H1 (cell line): ENCODE measurements around the gene KIF22. TPM values are rescaled to one million over a fixed set of nuclear protein-coding genes. Genes with fewer than 3 reads are reported as not detected.

Experiments used
- CTCF ChIA-PET: fragments of 300-600 bp; sonication (Branson Sonifier 250); formaldehyde crosslinking; loops from one replicate; lab custom pipeline; 2021; ENCODE audit not compliant: partially characterized antibody; lab: Charles Lee
- POLR2A ChIA-PET: fragments of 300-600 bp; sonication (Branson Sonifier 250); formaldehyde crosslinking; loops from one replicate; lab custom pipeline; 2021; ENCODE audit warnings: inconsistent platforms; ENCODE audit not compliant: partially characterized antibody; lab: Charles Lee
- DNase-seq, 2 experiments: peaks; one replicate each; pipeline versions ENCODE4 v3.0.0 to v3.0.0-alpha.2; 2010 to 2022; ENCODE audit warnings: low spot score in 2 of 2, low read depth in 1 of 2, mixed read lengths in 1 of 2
- FAIRE-seq: peaks from 2 replicates; lab custom pipeline; 2011; peaks lifted over from hg19 to GRCh38; lab: Jason Lieb, UNC
- H2AFZ ChIP-seq: 2 replicates; pipeline ENCODE4 v1.8.1; 2012; ENCODE audit warnings: low read length, inconsistent platforms
- H2AK5ac ChIP-seq: 2 replicates; pipeline ENCODE4 v1.6.1; 2013; ENCODE audit warnings: low read depth, low read length
- H2BK120ac ChIP-seq: replicated peaks from 2 replicates; pipeline ENCODE3; 2013; ENCODE audit warnings: low read depth, low read length, inconsistent platforms
- H2BK12ac ChIP-seq: 2 replicates; pipeline ENCODE4 v1.6.1; 2013; ENCODE audit warnings: low read depth, low read length
- H2BK15ac ChIP-seq: 2 replicates; pipeline ENCODE4 v1.6.1; 2013; ENCODE audit warnings: low read length
- H2BK20ac ChIP-seq: 2 replicates; pipeline ENCODE4 v1.6.1; 2013; ENCODE audit warnings: low read length
- H2BK5ac ChIP-seq: 2 replicates; pipeline ENCODE4 v1.6.1; 2013; ENCODE audit warnings: low read depth, low read length
- H3K14ac ChIP-seq: 2 replicates; pipeline ENCODE4 v1.6.1; 2013; ENCODE audit warnings: inconsistent platforms; ENCODE audit not compliant: insufficient read length
- H3K18ac ChIP-seq: 2 replicates; pipeline ENCODE4 v1.6.1; 2013; ENCODE audit warnings: low read length; ENCODE audit errors: extremely low read depth
- H3K23ac ChIP-seq: 2 replicates; pipeline ENCODE4 v1.6.1; 2013; ENCODE audit warnings: inconsistent platforms; ENCODE audit not compliant: insufficient read length
- H3K23me2 ChIP-seq: 2 replicates; pipeline ENCODE4 v1.6.1; 2013; ENCODE audit warnings: low read depth, low read length
- H3K27ac ChIP-seq: 2 replicates; pipeline ENCODE4 v1.6.1; 2011; ENCODE audit warnings: low read depth, low read length, inconsistent platforms
- H3K27me3 ChIP-seq, 4 experiments: replicated peaks in 1 of 4; 1 replicate in 1 of 4; 2 replicates in 3 of 4; pipeline versions ENCODE4 v1.6.1 to v1.8.1; 2011 to 2013; ENCODE audit warnings: low read length in 3 of 4, mild to moderate bottlenecking in 3 of 4, inconsistent platforms in 2 of 4, mixed read lengths in 2 of 4, moderate library complexity in 1 of 4; ENCODE audit not compliant: control insufficient read depth in 3 of 4, insufficient read depth in 3 of 4; ENCODE audit errors: extremely low read depth in 1 of 4
- H3K36me3 ChIP-seq, 4 experiments: 2 replicates each; pipeline versions ENCODE4 v1.6.1 to v1.8.1; 2011 to 2013; ENCODE audit warnings: mild to moderate bottlenecking in 4 of 4, low read length in 3 of 4, moderate library complexity in 2 of 4, control low read depth in 1 of 4, inconsistent platforms in 1 of 4; ENCODE audit not compliant: insufficient read depth in 4 of 4, control insufficient read depth in 2 of 4
- H3K4ac ChIP-seq: replicated peaks from 2 replicates; pipeline ENCODE3; 2013; ENCODE audit warnings: low read length, low read depth, mixed read lengths, inconsistent platforms; ENCODE audit not compliant: insufficient read length
- H3K4me1 ChIP-seq, 4 experiments: replicated peaks in 1 of 4; 1 replicate in 1 of 4; 2 replicates in 3 of 4; pipeline versions ENCODE4 v1.6.1 to v1.8.1; 2011 to 2013; ENCODE audit warnings: low read length in 3 of 4, inconsistent platforms in 2 of 4, mixed read lengths in 1 of 4; ENCODE audit not compliant: insufficient read depth in 4 of 4, control insufficient read depth in 3 of 4
- H3K4me2 ChIP-seq, 2 experiments: 2 replicates each; pipeline versions ENCODE4 v1.6.1 to v1.8.1; 2011 to 2013; ENCODE audit warnings: low read depth in 2 of 2, low read length in 2 of 2, control low read depth in 1 of 2, inconsistent platforms in 1 of 2, mild to moderate bottlenecking in 1 of 2; ENCODE audit not compliant: insufficient read depth in 1 of 2
- H3K4me3 ChIP-seq, 4 experiments: fragments of 200-600, 300-600 bp in 1 of 4; sonication (generic), shearing (Covaris generic), sonication (Bioruptor Twin) in 1 of 4; 2 replicates each; pipeline versions ENCODE4 v1.5.1 to v1.8.1; 2011 to 2016; ENCODE audit warnings: low read length in 4 of 4, low read depth in 3 of 4, control low read depth in 2 of 4, inconsistent platforms in 2 of 4, mild to moderate bottlenecking in 2 of 4, mixed read lengths in 1 of 4, moderate library complexity in 1 of 4; ENCODE audit not compliant: insufficient read depth in 2 of 4; ENCODE audit errors: extremely low read depth in 1 of 4
- H3K56ac ChIP-seq: replicated peaks from 2 replicates; pipeline ENCODE3; 2013; ENCODE audit warnings: low read depth, mild to moderate bottlenecking, mixed read lengths, low read length, inconsistent platforms; ENCODE audit not compliant: insufficient read length
- H3K79me1 ChIP-seq: 2 replicates; pipeline ENCODE4 v1.6.1; 2013; ENCODE audit warnings: low read depth, low read length, control low read depth
- H3K79me2 ChIP-seq, 2 experiments: 2 replicates each; pipeline versions ENCODE4 v1.6.1 to v1.8.1; 2012 to 2013; ENCODE audit warnings: low read length in 2 of 2, mild to moderate bottlenecking in 2 of 2, inconsistent platforms in 1 of 2; ENCODE audit not compliant: insufficient read depth in 2 of 2, control insufficient read depth in 1 of 2
- H3K9ac ChIP-seq, 4 experiments: replicated peaks in 1 of 4; 1 replicate in 1 of 4; 2 replicates in 3 of 4; pipeline versions ENCODE4 v1.6.1 to v1.8.1; 2011 to 2013; ENCODE audit warnings: low read depth in 3 of 4, low read length in 3 of 4, control low read depth in 2 of 4, mild to moderate bottlenecking in 2 of 4, moderate library complexity in 2 of 4, inconsistent platforms in 1 of 4; ENCODE audit errors: extremely low read depth in 1 of 4
- H3K9me3 ChIP-seq, 2 experiments: 2 replicates each; pipeline versions ENCODE4 v1.6.1 to v1.8.1; 2012 to 2013; ENCODE audit warnings: mild to moderate bottlenecking in 2 of 2, moderate library complexity in 2 of 2, control low read depth in 1 of 2, inconsistent platforms in 1 of 2, low read depth in 1 of 2, low read length in 1 of 2, mixed read lengths in 1 of 2; ENCODE audit not compliant: insufficient read depth in 2 of 2
- H4K20me1 ChIP-seq, 2 experiments: replicated peaks in 1 of 2; 2 replicates each; pipeline versions ENCODE3 to v1.8.1; 2011 to 2013; ENCODE audit warnings: inconsistent platforms in 2 of 2, low read length in 2 of 2, mild to moderate bottlenecking in 1 of 2; ENCODE audit not compliant: insufficient read depth in 2 of 2, control insufficient read depth in 1 of 2
- H4K5ac ChIP-seq: 2 replicates; pipeline ENCODE4 v1.6.1; 2013; ENCODE audit warnings: low read length, low read depth, mixed read lengths, inconsistent platforms; ENCODE audit not compliant: insufficient read length
- H4K8ac ChIP-seq: 2 replicates; pipeline ENCODE4 v1.8.0; 2013; ENCODE audit warnings: mild to moderate bottlenecking, moderate library complexity, low read length, inconsistent platforms; ENCODE audit not compliant: insufficient read depth; ENCODE audit errors: extremely low read depth
- H4K91ac ChIP-seq: replicated peaks from 2 replicates; pipeline ENCODE3; 2013; ENCODE audit warnings: low read length, mixed read lengths, inconsistent platforms; ENCODE audit not compliant: insufficient read length
- ATF2 ChIP-seq: IDR thresholded peaks from 2 replicates; pipeline ENCODE4 v1.6.1; 2012; ENCODE audit warnings: low read length, inconsistent platforms
- BACH1 ChIP-seq: IDR thresholded peaks from 2 replicates; pipeline ENCODE4 v1.6.1; 2012; ENCODE audit warnings: low read length, improper control_type of control experiment
- CTBP2 ChIP-seq: IDR thresholded peaks from 2 replicates; pipeline ENCODE4 v1.7.0; 2011; ENCODE audit warnings: borderline replicate concordance, mild to moderate bottlenecking, moderate library complexity, mixed read lengths, low read length; ENCODE audit not compliant: insufficient read depth, insufficient read length
- MAX ChIP-seq: IDR thresholded peaks from 2 replicates; pipeline ENCODE4 v1.6.1; 2012; ENCODE audit warnings: inconsistent platforms
- NRF1 ChIP-seq: IDR thresholded peaks from 2 replicates; pipeline ENCODE4 v1.6.1; 2011; ENCODE audit warnings: mild to moderate bottlenecking, low read depth, low read length, improper control_type of control experiment
- PHF8 ChIP-seq: fragments of 200-600 bp; sonication (generic); conservative IDR thresholded peaks from 2 replicates; pipeline ENCODE4 v1.7.1; 2012; ENCODE audit warnings: low read depth, mild to moderate bottlenecking, inconsistent platforms, low read length, moderate library complexity
- TBP ChIP-seq: IDR thresholded peaks from 2 replicates; pipeline ENCODE4 v1.6.1; 2011; ENCODE audit warnings: low read depth, low read length, improper control_type of control experiment
- ZNF274 ChIP-seq: IDR thresholded peaks from 2 replicates; pipeline ENCODE4 v1.7.0; 2012; ENCODE audit warnings: low read length, borderline replicate concordance; ENCODE audit errors: extremely low read depth
- WGBS, 2 experiments: shearing (Covaris generic) in 1 of 2; methylation state at CpG; one replicate each; pipeline versions ENCODE4 v1.1.6 to v1.1.7; 2013 to 2015; ENCODE audit warnings: low lambda C conversion rate in 2 of 2, mixed read lengths in 2 of 2, inconsistent platforms in 1 of 2, low coverage in 1 of 2, missing lambda C conversion rate in 1 of 2; ENCODE audit not compliant: insufficient replicate concordance in 2 of 2, insufficient coverage in 1 of 2, insufficient read length in 1 of 2; ENCODE audit errors: extremely low coverage in 1 of 2, missing lambda C conversion rate in 1 of 2; 5-methylcytosine and 5-hydroxymethylcytosine counted together
- polyA plus RNA-seq, 7 experiments: library from polyadenylated mRNA; depleted of rRNA in 3 of 7; stranded (reverse) in 5 of 7; unstranded in 2 of 7; fragments of >200 nt in 5 of 7; fragments of 200-250 nt in 2 of 7; gene quantifications; 1 replicate in 5 of 7; 2 replicates in 1 of 7; 4 replicates in 1 of 7; pipeline versions ENCODE4 v1.2.1 to v1.2.3, GENCODE V29; 2011 to 2013; ENCODE audit warnings: missing spikeins in 2 of 7, mixed read lengths in 2 of 7
- total RNA-seq: library from RNA; stranded (reverse); fragmentation: NEBNext Ultra II Directional; extraction: Animal tissue kit (Norgen Biotek cat#: 25700); gene quantifications from 2 replicates; pipeline ENCODE4 v1.2.1, GENCODE V29; 2021

Gene KIF22
- total and polyA plus RNA-seq, 2 of the 8 experiments (the other 6 are each of a cell fraction or from before 2014, with no cell fraction given) = 139 to 142 TPM

GRCh38 chr16:29825145-29826044, 34.8 kb downstream of the KIF22 start:
- H2BK5ac ChIP-seq = peak overlapping the region; percentile 71
- H2BK12ac ChIP-seq = peak overlapping the region; percentile 87; the same call in 1 of the 2 replicates
- no peaks in the 10 kb centered on the region for H4K20me1 ChIP-seq
- POLR2A ChIA-PET = interaction anchor here (0.5 to 16.6 kb wide), 16 partner anchors 8 to 181 kb away, joined by 3 to 167 read pairs (median 4); partner anchors contain the start of gene PAGR1
- H3K23me2 ChIP-seq = no peaks in the 10 kb centered on the region; the same call in none of the 2 replicates
- no peak overlapping the region for H3K14ac ChIP-seq
- FAIRE-seq (no peak), DNase-seq (no peak)
- peak overlapping the region; percentile 57 for H4K5ac ChIP-seq
- H3K4ac ChIP-seq = no peak overlapping the region
- H3K27ac ChIP-seq = no peak overlapping the region; the same call in 1 of the 2 replicates
- CTCF ChIA-PET = interaction anchor here (1.0 to 17.5 kb wide), 6 partner anchors 7 to 230 kb away, joined by 3 to 212 read pairs (median 4); partner anchors contain the start of gene PAGR1
- H3K79me1 ChIP-seq = peaks cover 5% of the 10 kb centered on the region; the same call in 1 of the 2 replicates
- no peaks in the 10 kb centered on the region; a peak in 2 of 8 replicates for H3K36me3 ChIP-seq
- H4K91ac ChIP-seq = no peak overlapping the region
- no peaks in the 10 kb centered on the region for H3K79me2 ChIP-seq
- no peak overlapping the region for H4K8ac ChIP-seq
- peak overlapping the region; percentile 88; the same call in 1 of the 2 replicates for H2BK15ac ChIP-seq
- H3K9ac ChIP-seq = no peak overlapping the region; a peak in 1 of 7 replicates
- H3K4me3 ChIP-seq = no peak overlapping the region
- WGBS, 2 experiments = 84% methylated on average over 10 of the region's 10 CpGs; no CpG with 5 or more reads in 1 of the 2 experiments
- peaks cover 0 to 8% (median 3%) of the 10 kb centered on the region in 4 experiments; a peak in 5 of 7 replicates for H3K4me1 ChIP-seq
- H2AFZ ChIP-seq = no peak overlapping the region
- H2BK120ac ChIP-seq = no peak overlapping the region
- H3K27me3 ChIP-seq = 0 out of 7 replicates have a peak, but pooled peaks cover 0 to 3% (median 0%) of the 10 kb centered on the region in 4 experiments
- H3K56ac ChIP-seq = no peak overlapping the region
- H2BK20ac ChIP-seq = no peak overlapping the region
- H3K9me3 ChIP-seq = no peaks in the 10 kb centered on the region
- H2AK5ac ChIP-seq = peak overlapping the region; percentile 82; the same call in 1 of the 2 replicates
- H3K23ac ChIP-seq = no peak overlapping the region
- H3K4me2 ChIP-seq = no peak overlapping the region
- peak overlapping the region; percentile 66; the same call in 1 of the 2 replicates for H3K18ac ChIP-seq
- TF ChIP-seq MAX (0 out of 2 replicates have a peak, but pooled peaks have one; percentile 16), ATF2 (no peak), ZNF274 (no peak), NRF1 (no peak), PHF8 (no peak), CTBP2 (no peak), BACH1 (peak; percentile 54), TBP (no peak)
